ENCODE data around the gene NIM1K.

Gene NIM1K

DNA sequence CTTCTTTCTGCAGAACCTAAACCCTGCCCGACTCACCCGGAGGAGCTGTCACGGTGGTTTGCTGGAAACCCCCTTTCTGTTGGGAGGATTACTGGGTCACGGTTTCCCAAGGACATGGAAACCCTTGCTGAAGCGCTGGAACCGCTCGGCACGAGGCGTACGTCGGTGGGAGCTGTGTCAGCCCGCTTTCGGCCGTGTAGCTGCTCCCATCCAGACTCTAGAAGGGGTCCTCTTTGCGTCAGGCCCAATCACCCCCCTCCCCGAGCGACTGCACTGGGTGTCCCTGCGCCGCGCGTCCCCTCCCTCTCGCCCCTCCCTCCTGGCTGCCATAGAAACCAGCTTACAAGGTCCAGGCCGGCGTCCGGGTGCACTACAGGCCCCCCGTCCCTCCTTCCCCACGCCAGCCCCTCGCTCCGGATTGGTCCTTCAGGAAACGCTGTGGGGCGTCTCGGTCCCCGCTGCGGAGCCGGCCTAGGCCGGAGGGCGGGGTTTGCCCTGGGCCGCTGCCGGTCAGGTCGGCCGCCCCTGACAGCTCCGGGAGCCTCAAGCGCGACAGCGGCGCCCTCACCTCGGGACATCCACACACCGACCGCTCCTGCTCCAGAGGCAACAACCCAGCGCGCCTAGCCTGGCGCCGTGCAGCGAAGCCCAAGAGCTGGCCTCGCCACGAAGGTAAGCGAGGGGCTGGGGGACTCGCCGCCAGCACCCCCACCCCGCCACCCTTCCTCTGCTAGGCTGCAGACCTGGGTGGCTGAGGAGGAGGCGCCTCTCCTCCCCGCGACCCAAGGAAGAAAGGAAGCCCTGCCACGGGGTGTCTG lies at the start of gene NIM1K:
Gene NIM1K (plus strand): TSS at position 486 of the 818 bp plus-strand sequence. CDS start 53,551 bp downstream, outside the sequence.
- Histone ChIP-seq H3K36me3 (ENCODE audit: control insufficient read depth, insufficient read depth, low read length) (no peaks in the 10 kb centered on the region), H3K27me3 (ENCODE audit: control insufficient read depth, insufficient read depth, low read length) (peaks cover 2% of the 10 kb centered on the region), H3K4me3 (ENCODE audit: low read length) (peak within 1 kb of the TSS; percentile 14), H3K9ac (ENCODE audit: low read length) (peak within 1 kb of the TSS; percentile 37), H3K4me1 (ENCODE audit: control insufficient read depth, insufficient read depth, low read length) (peaks cover 8% of the 10 kb centered on the region), H3K9me3 (ENCODE audit: control insufficient read depth, low read length) (no peaks in the 10 kb centered on the region)

DNA sequence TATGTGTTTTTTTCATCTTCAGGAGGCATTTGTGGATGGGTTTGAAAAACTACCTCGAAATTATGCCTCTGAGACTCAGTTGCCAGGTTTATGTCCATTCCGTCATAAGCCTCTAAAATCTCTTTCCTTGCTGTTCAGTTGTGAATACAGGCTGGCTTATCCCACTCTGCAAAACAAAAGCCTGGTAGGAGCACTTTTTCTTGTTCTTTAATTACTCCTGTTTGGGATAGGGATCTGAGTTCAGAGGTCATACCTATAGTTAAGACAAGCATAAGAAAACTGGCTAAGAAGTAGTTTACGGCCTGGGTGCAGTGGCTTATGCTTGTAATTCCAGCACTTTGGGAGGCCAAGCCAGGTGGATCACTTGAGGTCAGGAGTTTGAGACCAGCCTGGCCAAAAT lies 47.0 kb upstream of the NIM1K start:
- Histone ChIP-seq H3K36me3 (ENCODE audit: control insufficient read depth, insufficient read depth, low read length) (peaks cover 3% of the 10 kb centered on the region), H3K9ac (ENCODE audit: low read length) (no peak overlapping the region), H3K4me1 (ENCODE audit: control insufficient read depth, insufficient read depth, low read length) (no peaks in the 10 kb centered on the region), H3K4me3 (ENCODE audit: low read length) (no peak overlapping the region), H3K9me3 (ENCODE audit: control insufficient read depth, low read length) (no peaks in the 10 kb centered on the region), H3K27me3 (ENCODE audit: control insufficient read depth, insufficient read depth, low read length) (no peaks in the 10 kb centered on the region)

- no peaks in the 10 kb centered on the region for H3K9me3 ChIP-seq (ENCODE audit: control insufficient read depth, low read length)
- no peak overlapping the region for H3K9ac ChIP-seq (ENCODE audit: low read length)
- H3K4me1 ChIP-seq (ENCODE audit: control insufficient read depth, insufficient read depth, low read length) = no peaks in the 10 kb centered on the region
- H3K27me3 ChIP-seq (ENCODE audit: control insufficient read depth, insufficient read depth, low read length) = no peaks in the 10 kb centered on the region
- H3K4me3 ChIP-seq (ENCODE audit: low read length) = no peak overlapping the region
- H3K36me3 ChIP-seq (ENCODE audit: control insufficient read depth, insufficient read depth, low read length) = no peaks in the 10 kb centered on the region
These were observed 45.1 kb upstream of the NIM1K start for GRCh38 chr5:43146958-43147357.

DNA sequence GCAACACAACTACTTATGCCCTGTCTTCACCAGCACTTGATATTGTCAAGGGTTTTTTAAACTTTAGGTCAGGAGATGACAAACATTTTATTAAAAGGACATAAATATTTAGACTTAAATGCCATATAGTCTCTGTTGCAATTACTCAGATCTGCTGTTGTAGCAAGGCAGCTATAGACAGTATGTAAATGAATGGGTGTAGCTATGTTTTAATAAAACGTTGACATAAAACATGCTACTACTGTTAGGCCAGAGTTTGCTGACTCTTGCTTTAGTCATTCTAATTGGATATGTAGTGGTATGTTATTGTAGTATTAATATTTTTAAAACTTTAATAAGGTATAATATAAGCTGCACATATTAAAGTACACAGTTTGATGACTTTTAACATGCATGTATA lies 43.6 kb upstream of the NIM1K start:
- H3K9me3 ChIP-seq (ENCODE audit: control insufficient read depth, low read length) = no peaks in the 10 kb centered on the region
- H3K4me1 ChIP-seq (ENCODE audit: control insufficient read depth, insufficient read depth, low read length) = no peaks in the 10 kb centered on the region
- H3K9ac ChIP-seq (ENCODE audit: low read length) = no peak overlapping the region
- no peak overlapping the region for H3K4me3 ChIP-seq (ENCODE audit: low read length)
- H3K27me3 ChIP-seq (ENCODE audit: control insufficient read depth, insufficient read depth, low read length) = no peaks in the 10 kb centered on the region
- no peaks in the 10 kb centered on the region for H3K36me3 ChIP-seq (ENCODE audit: control insufficient read depth, insufficient read depth, low read length)

DNA sequence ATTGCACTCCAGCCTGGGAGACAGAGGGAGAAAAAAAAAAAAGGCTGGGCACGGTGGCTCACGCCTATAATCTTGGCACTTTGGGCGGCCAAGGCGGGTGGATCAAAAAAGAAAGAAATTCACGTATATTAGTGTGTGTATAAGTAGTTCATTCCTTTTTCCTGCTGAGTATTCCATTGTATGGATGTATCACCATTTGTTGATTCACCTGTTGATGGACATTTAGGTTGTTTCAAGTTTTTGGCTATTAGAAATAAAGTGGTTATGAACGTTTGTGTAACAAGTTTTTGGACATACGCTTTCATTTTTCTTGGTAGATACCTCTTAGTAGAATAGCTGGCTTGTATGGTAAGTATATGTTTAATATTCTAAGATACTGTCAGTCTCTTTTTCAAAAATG lies 42.8 kb upstream of the NIM1K start:
- Histone ChIP-seq H3K9ac (ENCODE audit: low read length) (no peak overlapping the region), H3K27me3 (ENCODE audit: control insufficient read depth, insufficient read depth, low read length) (no peaks in the 10 kb centered on the region), H3K4me3 (ENCODE audit: low read length) (no peak overlapping the region), H3K36me3 (ENCODE audit: control insufficient read depth, insufficient read depth, low read length) (no peaks in the 10 kb centered on the region), H3K4me1 (ENCODE audit: control insufficient read depth, insufficient read depth, low read length) (no peaks in the 10 kb centered on the region), H3K9me3 (ENCODE audit: control insufficient read depth, low read length) (no peaks in the 10 kb centered on the region)

DNA sequence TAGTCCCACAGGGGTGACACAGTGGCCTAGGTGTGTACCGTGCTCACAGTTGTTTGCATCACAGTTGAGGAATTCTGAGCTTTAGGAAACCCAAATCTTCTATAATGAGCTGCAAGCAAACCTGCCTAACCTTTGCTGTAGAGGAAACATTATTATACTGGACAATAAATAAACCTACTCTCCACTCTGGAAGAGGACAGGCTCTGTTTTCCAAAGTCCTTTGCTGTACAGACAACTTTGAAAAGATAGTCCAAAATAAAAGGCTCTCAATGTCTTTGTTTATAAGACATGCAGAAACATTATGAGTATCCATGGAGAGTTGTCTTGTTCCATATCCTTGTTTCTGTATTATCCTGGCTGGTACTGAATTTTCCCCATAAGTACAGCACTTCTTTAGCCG lies 42.0 kb upstream of the NIM1K start:
- Histone ChIP-seq H3K4me1 (ENCODE audit: control insufficient read depth, insufficient read depth, low read length) (no peaks in the 10 kb centered on the region), H3K36me3 (ENCODE audit: control insufficient read depth, insufficient read depth, low read length) (no peaks in the 10 kb centered on the region), H3K9me3 (ENCODE audit: control insufficient read depth, low read length) (no peaks in the 10 kb centered on the region), H3K9ac (ENCODE audit: low read length) (no peak overlapping the region), H3K27me3 (ENCODE audit: control insufficient read depth, insufficient read depth, low read length) (no peaks in the 10 kb centered on the region), H3K4me3 (ENCODE audit: low read length) (no peak overlapping the region)

DNA sequence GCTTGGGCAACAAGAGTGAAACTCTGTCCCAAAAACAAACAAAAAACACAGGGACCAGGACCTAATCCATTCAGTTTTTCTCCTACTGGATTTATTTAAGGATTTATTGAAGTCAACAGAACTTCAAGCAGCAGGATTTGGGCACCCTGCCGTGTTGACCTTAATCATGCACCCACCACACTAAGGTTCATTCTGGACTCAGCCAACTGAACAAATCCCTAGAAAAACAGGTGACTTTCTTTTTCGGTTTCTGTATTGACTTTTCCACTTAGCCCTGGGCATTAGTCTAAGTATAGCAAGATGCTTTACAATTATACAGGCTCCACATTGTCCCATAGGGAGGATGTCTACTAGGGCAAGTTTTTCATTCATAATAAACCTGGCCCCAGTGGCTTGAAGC lies 41.3 kb upstream of the NIM1K start:
- no peak overlapping the region for H3K9ac ChIP-seq (ENCODE audit: low read length)
- H3K4me1 ChIP-seq (ENCODE audit: control insufficient read depth, insufficient read depth, low read length) = no peaks in the 10 kb centered on the region
- no peaks in the 10 kb centered on the region for H3K9me3 ChIP-seq (ENCODE audit: control insufficient read depth, low read length)
- no peaks in the 10 kb centered on the region for H3K27me3 ChIP-seq (ENCODE audit: control insufficient read depth, insufficient read depth, low read length)
- H3K4me3 ChIP-seq (ENCODE audit: low read length) = no peak overlapping the region
- no peaks in the 10 kb centered on the region for H3K36me3 ChIP-seq (ENCODE audit: control insufficient read depth, insufficient read depth, low read length)

GRCh38 chr5:43152946-43153345 lies 39.1 kb upstream of the NIM1K start:
- H3K9me3 ChIP-seq (ENCODE audit: control insufficient read depth, low read length) = no peaks in the 10 kb centered on the region
- H3K27me3 ChIP-seq (ENCODE audit: control insufficient read depth, insufficient read depth, low read length) = no peaks in the 10 kb centered on the region
- H3K4me1 ChIP-seq (ENCODE audit: control insufficient read depth, insufficient read depth, low read length) = no peaks in the 10 kb centered on the region
- H3K4me3 ChIP-seq (ENCODE audit: low read length) = no peak overlapping the region
- no peaks in the 10 kb centered on the region for H3K36me3 ChIP-seq (ENCODE audit: control insufficient read depth, insufficient read depth, low read length)
- no peak overlapping the region for H3K9ac ChIP-seq (ENCODE audit: low read length)

- Histone ChIP-seq H3K9ac (ENCODE audit: low read length) (no peak overlapping the region), H3K4me1 (ENCODE audit: control insufficient read depth, insufficient read depth, low read length) (no peaks in the 10 kb centered on the region), H3K4me3 (ENCODE audit: low read length) (no peak overlapping the region), H3K9me3 (ENCODE audit: control insufficient read depth, low read length) (no peaks in the 10 kb centered on the region), H3K27me3 (ENCODE audit: control insufficient read depth, insufficient read depth, low read length) (no peaks in the 10 kb centered on the region), H3K36me3 (ENCODE audit: control insufficient read depth, insufficient read depth, low read length) (no peaks in the 10 kb centered on the region)
These were observed 37.6 kb upstream of the NIM1K start for GRCh38 chr5:43154469-43154868.

- Histone ChIP-seq H3K4me1 (ENCODE audit: control insufficient read depth, insufficient read depth, low read length) (no peaks in the 10 kb centered on the region), H3K36me3 (ENCODE audit: control insufficient read depth, insufficient read depth, low read length) (no peaks in the 10 kb centered on the region), H3K4me3 (ENCODE audit: low read length) (no peak overlapping the region), H3K9ac (ENCODE audit: low read length) (no peak overlapping the region), H3K27me3 (ENCODE audit: control insufficient read depth, insufficient read depth, low read length) (no peaks in the 10 kb centered on the region), H3K9me3 (ENCODE audit: control insufficient read depth, low read length) (no peaks in the 10 kb centered on the region)
These were observed 36.5 kb upstream of the NIM1K start for GRCh38 chr5:43155394-43156096.

GRCh38 chr5:43156388-43156787 lies 35.6 kb upstream of the NIM1K start:
- Histone ChIP-seq H3K27me3 (ENCODE audit: control insufficient read depth, insufficient read depth, low read length) (no peaks in the 10 kb centered on the region), H3K9me3 (ENCODE audit: control insufficient read depth, low read length) (no peaks in the 10 kb centered on the region), H3K9ac (ENCODE audit: low read length) (no peak overlapping the region), H3K4me3 (ENCODE audit: low read length) (no peak overlapping the region), H3K4me1 (ENCODE audit: control insufficient read depth, insufficient read depth, low read length) (no peaks in the 10 kb centered on the region), H3K36me3 (ENCODE audit: control insufficient read depth, insufficient read depth, low read length) (no peaks in the 10 kb centered on the region)

GRCh38 chr5:43157068-43157467 lies 35.0 kb upstream of the NIM1K start:
- H3K4me3 ChIP-seq (ENCODE audit: low read length) = no peak overlapping the region
- H3K36me3 ChIP-seq (ENCODE audit: control insufficient read depth, insufficient read depth, low read length) = no peaks in the 10 kb centered on the region
- no peaks in the 10 kb centered on the region for H3K9me3 ChIP-seq (ENCODE audit: control insufficient read depth, low read length)
- no peaks in the 10 kb centered on the region for H3K4me1 ChIP-seq (ENCODE audit: control insufficient read depth, insufficient read depth, low read length)
- H3K9ac ChIP-seq (ENCODE audit: low read length) = no peak overlapping the region
- H3K27me3 ChIP-seq (ENCODE audit: control insufficient read depth, insufficient read depth, low read length) = no peaks in the 10 kb centered on the region
